GM19467 (cell line): ENCODE data around the gene EEPD1.
"Not testable (repeated sequence)": the region's sequence is repeated elsewhere in the genome, so short reads cannot be mapped to it uniquely, and the experiment has no call there.

Experiments
- ATAC-seq: cut with Tn5 transposase; IDR thresholded peaks from one replicate; pipeline ENCODE4 v1.9.1; 2021; ENCODE audit warnings: mild to moderate bottlenecking, moderate library complexity; ENCODE audit not compliant: unreplicated experiment

The EEPD1 gene

DNA sequence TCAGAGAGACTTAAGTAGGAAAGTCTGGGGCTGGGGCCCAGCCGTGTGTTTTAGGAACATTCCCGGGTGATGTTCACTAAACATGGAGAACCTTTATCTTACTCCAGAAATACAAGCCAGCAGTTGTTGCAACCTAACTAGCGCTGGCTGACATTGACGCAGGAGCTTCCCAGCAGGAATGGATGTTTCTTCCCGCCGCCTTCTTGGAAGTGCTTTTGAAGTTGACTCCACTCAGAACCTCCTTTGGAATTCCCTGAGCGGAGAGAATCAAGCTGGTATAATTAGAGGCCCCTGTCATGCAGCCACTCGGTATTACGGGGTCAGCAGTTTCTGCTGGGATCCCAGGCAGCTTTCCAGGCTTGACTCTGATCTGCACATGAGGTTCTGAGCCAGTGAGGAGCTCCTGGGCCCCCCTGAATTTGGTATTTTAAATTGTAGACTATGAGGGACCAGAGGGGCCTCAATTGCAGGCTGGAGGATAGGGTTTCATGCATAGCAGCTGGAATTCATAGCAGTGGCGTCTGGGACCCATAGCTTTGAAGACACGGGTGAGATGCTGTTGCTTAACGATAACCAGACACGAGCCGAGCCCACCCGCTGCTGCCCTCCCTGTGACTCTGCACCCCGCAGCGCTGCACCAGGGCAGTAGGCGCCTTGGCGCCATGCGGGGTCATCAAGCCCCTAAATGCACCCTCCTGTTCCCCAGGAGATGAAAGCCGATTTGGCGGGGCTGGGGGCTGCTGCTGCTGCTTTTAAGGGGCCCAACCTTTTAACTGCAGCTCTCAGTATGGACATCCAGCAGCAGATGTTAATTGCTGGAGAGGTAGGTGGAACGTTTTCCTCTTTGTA, 61.8 kb downstream of the EEPD1 start:
- no peak for ATAC-seq

DNA sequence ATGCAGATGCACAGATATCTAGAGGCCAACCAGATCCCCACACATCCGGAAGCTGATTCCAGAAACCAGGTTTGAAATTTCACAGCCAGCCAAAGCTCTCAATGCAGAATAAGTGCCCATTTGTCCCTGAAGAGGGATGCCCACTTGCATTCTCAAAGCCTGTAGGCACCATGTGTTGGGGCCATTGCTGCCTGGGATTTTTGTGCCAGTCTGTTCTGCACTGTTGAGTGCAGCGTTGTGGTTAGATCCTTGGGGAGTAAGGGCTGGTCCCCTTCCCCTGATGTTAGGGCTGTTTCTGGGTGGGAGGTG, 62.4 kb downstream of the EEPD1 start:
- ATAC-seq: no peak

DNA sequence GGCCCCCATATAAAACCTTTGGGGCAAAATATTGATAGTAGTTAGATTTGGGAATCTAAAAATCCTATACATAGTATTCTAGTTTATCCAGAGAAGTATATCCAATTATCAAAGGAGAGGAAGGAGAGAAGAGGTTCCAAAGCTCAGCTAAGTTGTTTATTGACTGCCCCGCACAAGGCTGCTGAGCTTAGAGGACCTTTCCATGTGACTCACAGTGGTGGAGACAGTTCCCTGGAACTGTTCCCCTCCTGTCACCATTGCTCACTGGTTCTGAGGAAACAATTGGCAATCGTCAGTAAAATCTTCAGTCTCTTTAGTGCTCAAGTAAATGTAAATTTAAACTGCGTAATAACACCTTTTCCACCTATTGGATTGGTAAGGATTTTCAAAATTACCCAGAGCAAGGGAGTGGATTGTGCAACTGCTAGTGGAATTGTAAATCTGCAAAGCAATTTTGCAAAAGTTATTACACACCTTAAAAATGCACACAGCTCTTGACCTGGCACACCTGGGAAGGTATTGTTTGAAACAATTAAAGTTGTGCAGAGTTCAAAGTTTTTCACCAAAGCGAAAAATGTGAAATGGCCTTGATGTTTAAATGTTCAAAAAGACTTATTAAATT, 63.1 kb downstream of the EEPD1 start:
- ATAC-seq: no peak

- no peak for ATAC-seq
Measured at GRCh38 chr7:36217211-36217960, 64.3 kb downstream of the EEPD1 start.

DNA sequence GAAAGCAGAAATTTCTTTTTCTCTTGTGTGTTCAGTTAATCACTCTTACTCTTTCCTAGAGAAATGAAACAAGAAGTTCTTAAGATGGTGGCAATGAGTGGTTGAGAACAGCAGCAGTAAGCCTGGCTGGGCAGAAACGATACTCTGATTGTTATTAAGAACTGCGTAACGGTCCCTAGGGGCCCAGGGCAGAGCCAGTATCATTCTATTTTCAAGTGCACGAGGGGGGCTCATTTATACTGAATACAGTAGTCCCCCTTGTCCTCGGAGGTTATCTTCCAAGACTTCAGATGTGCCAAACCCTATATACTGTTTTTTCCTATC, 64.9 kb downstream of the EEPD1 start:
- no peak for ATAC-seq

- no peak for ATAC-seq
Measured at GRCh38 chr7:36219429-36219828, 66.4 kb downstream of the EEPD1 start.

GRCh38 chr7:36223851-36224250, 70.8 kb downstream of the EEPD1 start:
- no peak for ATAC-seq

GRCh38 chr7:36224934-36225858, 72.1 kb downstream of the EEPD1 start:
- no peak for ATAC-seq

GRCh38 chr7:36226151-36226550, 73.1 kb downstream of the EEPD1 start:
- ATAC-seq: no peak

GRCh38 chr7:36227223-36227622, 74.2 kb downstream of the EEPD1 start:
- no peak for ATAC-seq

- no peak for ATAC-seq
Measured at GRCh38 chr7:36228039-36228438, 75.0 kb downstream of the EEPD1 start.

- no peak for ATAC-seq
Measured at GRCh38 chr7:36231406-36231805, 78.4 kb downstream of the EEPD1 start.

DNA sequence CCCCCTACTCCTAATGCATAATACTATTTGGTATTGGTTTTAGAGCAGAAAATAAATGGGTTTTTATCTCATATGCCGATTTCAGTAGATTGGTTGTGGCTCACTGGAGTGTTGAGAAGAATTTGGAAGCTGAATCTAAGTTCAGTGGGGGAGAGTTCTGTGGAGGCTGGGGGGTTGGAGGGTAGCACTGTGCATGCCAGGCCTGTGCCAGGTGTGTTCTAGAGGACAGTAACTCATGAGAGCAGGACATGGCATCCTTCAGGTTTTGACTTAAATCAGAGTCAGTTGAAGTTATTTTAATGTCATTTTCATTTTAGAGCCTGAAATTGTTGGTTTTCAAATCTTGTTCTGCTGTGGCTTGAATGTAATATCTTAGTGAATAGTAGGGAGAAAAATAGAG, 79.5 kb downstream of the EEPD1 start:
- no peak for ATAC-seq

GRCh38 chr7:36232971-36233550, 80.0 kb downstream of the EEPD1 start:
- no peak for ATAC-seq

DNA sequence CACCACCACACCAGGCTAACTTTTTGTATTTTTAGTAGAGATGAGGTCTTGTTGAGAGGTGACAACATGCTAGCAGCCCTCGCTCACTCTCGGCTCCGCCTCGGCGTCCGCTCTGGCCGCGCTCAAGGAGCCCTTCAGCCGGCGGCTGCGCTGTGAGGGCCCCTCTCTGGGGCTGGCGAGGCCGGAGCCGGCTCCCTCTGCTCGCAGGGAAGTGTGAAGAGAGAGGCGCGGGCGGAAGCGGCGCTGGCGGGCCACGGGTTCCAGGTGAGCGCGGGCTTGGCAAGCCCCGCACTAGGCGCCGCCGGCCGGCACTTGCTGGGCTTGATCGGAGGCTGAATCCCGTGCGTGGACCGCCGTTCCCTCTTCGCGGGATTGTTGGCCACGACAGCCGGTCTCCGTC, 83.0 kb downstream of the EEPD1 start:
- no peak for ATAC-seq

DNA sequence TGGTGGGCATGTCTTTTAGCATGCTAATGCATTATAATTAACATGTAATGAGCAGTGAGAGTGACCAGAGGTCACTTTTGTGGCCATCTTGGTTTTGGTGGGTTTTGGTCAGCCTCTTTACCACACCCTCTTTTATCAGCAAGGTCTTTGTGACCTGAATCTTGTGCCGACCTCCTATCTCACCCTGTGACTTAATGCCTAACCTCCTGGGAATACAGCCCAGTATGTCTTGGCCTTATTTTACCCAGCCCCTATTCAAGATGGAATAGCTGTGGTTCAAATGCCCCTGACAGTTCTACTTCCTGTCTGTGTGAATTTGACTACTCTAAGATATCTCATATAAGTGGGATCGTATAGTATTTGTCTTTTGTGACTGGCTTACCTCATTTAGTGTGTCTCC, 85.1 kb downstream of the EEPD1 start:
- ATAC-seq: no peak

DNA sequence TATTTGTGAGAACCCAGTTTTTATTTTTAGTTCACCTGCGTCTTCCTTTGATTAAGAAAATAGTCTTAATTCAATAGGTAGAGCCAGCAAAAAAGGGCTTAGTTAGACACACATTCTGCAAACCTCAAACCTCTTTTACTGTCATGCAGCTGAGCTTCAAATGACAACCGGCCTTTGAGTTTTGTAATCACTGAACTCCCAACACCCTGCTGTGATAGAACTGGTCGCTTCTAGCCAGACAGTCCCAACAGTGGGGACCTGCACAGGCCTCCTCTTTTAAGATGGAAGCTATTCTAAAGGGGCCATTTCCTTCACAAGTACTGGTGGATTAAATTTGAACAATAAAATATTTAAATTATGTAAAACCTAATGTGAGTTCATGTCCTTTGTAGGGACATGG, 90.3 kb downstream of the EEPD1 start:
- not testable (repeated sequence) for ATAC-seq

- ATAC-seq: not testable (repeated sequence)
Measured at GRCh38 chr7:36244001-36244400, 90.9 kb downstream of the EEPD1 start.

DNA sequence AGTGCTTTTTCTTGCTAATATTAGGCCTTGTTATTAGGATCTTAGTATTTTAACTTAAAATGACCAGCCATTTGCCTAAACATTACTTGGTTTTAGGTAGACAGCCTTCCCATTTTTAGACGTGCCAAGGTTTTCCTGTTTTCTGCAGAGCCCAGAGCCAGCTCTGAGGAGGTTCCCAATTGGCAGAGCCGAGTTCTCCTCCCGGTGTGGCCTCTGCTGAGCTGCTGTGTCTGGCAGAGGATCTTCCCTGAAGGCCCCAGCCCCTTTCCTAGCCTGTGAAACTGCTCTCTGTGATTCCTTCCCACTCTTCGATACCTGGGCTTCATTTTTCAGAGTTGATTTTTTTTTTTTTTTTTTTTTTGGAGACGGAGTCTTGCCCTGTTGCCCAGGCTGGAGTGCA, 91.4 kb downstream of the EEPD1 start:
- ATAC-seq: no peak

DNA sequence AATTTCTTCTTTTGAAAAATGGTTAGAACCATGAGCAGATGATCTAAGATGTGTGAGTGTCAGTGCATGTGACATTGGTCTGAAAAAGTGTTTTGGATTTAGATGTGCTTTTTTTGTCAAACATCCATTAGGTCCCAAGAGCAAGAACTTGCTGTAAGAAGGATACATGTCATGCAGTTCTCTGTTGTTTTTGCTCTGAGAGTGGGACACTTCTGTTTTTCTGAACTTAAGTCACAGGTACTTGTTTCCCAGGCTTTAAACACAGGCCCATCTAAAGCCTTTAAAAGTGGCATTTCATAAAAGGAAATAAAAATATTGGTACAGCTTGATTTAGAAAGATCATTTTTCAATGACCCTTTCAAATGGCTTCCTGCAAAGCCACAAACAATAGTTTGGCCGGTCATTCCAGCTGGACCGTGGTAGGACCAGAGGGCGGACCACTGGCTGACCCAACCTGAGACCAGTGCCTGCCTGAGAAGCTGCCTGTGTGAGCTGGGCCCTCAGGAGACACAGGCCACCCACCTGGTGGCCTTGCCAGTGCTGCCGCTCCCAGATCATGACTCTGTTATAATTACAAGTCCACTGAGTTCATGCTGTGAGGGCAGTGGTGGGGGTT, 92.7 kb downstream of the EEPD1 start:
- no peak for ATAC-seq
